Central memory CD8-positive, alpha-beta T cell (primary cell): ENCODE measurements around the gene SLC25A43.
"Not testable (repeated sequence)": the region's sequence is repeated elsewhere in the genome, so short reads cannot be mapped to it uniquely, and the experiment has no call there.

Source experiments
- ATAC-seq: fragments of 150-1000 bp; cut with Tn5 transposase; replicated peaks from 2 replicates; pipeline ENCODE4 v1.10.0; 2022; ENCODE audit warnings: mild to moderate bottlenecking, moderate FRiP score, moderate number of reproducible peaks; ENCODE audit not compliant: poor library complexity, severe bottlenecking; ENCODE audit errors: extremely low read depth
- DNase-seq, 2 donors: peaks; one replicate each; pipeline ENCODE4 v3.0.0; 2021; ENCODE audit warnings: low spot score in 2 of 2
- H3K27ac Mint-ChIP-seq: one replicate; pipeline ENCODE4 v1.8.0; 2022; ENCODE audit warnings: low read depth, mild to moderate bottlenecking, moderate library complexity, mixed read lengths
- H3K27me3 Mint-ChIP-seq: one replicate; pipeline ENCODE4 v1.8.0; 2022; ENCODE audit warnings: mixed read lengths
- H3K36me3 Mint-ChIP-seq: one replicate; pipeline ENCODE4 v1.8.0; 2022; ENCODE audit warnings: mild to moderate bottlenecking, moderate library complexity, mixed read lengths; ENCODE audit not compliant: insufficient read depth
- H3K4me1 Mint-ChIP-seq: one replicate; pipeline ENCODE4 v1.8.0; 2022; ENCODE audit warnings: mixed read lengths
- H3K4me3 Mint-ChIP-seq: one replicate; pipeline ENCODE4 v1.8.0; 2022; ENCODE audit warnings: mild to moderate bottlenecking, moderate library complexity, mixed read lengths
- H3K9me3 Mint-ChIP-seq: one replicate; pipeline ENCODE4 v1.8.0; 2022; ENCODE audit warnings: mixed read lengths

Gene SLC25A43

DNA sequence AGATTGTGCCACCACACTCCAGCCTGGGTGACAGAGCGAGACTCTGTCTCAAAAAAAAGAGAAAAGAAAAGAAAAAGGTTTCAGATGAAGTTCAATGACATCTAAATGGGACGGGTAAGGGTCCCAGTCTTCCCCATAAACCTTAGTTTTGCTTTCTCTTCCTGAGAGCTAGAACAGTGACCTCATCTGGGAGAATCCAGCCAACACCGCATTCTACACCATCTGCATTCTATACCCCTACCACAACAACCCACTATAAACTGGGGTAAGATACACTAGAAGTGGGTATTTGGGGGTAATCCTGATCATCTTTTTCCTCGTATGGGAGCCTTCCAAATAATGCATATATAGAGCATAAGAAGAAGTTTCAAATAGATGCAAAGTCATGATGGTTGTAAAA, 18.2 kb downstream of the SLC25A43 start:
- Mint-ChIP-seq H3K4me3 (no peak overlapping the region), H3K36me3 (peaks cover 5% of the 10 kb centered on the region), H3K27ac (no peak overlapping the region), H3K27me3 (no peaks in the 10 kb centered on the region), H3K4me1 (no peaks in the 10 kb centered on the region), H3K9me3 (no peaks in the 10 kb centered on the region)
- ATAC-seq, result no peak
- DNase-seq, result no peak

DNA sequence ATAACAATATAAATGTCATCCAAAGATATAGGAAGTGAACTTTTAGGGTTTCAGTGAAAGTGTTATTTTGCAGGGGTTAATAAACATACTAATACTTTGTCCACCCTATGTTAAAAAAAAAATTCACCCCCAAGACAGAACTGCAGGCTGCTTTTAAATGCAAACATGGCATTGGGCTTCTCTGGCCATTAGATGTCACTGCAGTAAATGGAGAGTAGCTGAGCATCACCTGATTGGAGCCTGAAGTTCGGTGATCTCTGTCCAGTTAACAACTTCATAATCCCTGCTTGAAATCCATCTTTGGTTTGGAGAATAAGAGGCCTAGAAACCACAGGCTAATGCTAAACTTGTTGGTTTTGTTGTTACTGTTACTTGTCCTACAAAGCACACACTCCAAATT, 18.7 kb downstream of the SLC25A43 start:
- DNase-seq (no peak), ATAC-seq (no peak)
- H3K4me1 Mint-ChIP-seq, result no peaks in the 10 kb centered on the region
- no peaks in the 10 kb centered on the region for H3K9me3 Mint-ChIP-seq
- H3K27me3 Mint-ChIP-seq, result no peaks in the 10 kb centered on the region
- peaks cover 5% of the 10 kb centered on the region for H3K36me3 Mint-ChIP-seq
- H3K27ac Mint-ChIP-seq, result no peak overlapping the region
- H3K4me3 Mint-ChIP-seq, result no peak overlapping the region

DNA sequence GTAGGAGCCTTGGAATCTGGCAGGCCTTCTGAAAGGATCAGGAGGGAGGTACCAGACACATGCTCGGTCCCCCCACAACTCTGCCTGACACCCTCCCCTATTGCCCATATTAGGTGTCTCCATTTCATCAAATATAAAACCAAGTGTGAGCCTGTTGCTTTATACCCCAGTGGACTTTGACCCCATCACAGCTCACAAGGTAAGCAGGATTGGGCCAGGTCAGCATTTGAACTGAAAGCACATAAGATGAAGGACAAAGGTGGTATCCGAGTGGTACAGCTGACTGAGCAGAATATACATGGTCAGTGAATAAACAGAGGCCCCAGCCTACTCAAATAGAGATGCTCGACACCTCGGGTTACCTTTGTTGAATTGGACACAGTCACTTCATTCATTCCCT, 20.0 kb downstream of the SLC25A43 start:
- H3K27ac Mint-ChIP-seq, result no peak overlapping the region
- no peak overlapping the region for H3K4me3 Mint-ChIP-seq
- no peaks in the 10 kb centered on the region for H3K4me1 Mint-ChIP-seq
- H3K9me3 Mint-ChIP-seq, result no peaks in the 10 kb centered on the region
- H3K36me3 Mint-ChIP-seq, result peaks cover 5% of the 10 kb centered on the region
- H3K27me3 Mint-ChIP-seq, result no peaks in the 10 kb centered on the region
- DNase-seq (no peak), ATAC-seq (no peak)

- no peaks in the 10 kb centered on the region for H3K4me1 Mint-ChIP-seq
- ATAC-seq, result no peak
- no peak for DNase-seq
- H3K27ac Mint-ChIP-seq, result no peak overlapping the region
- H3K4me3 Mint-ChIP-seq, result no peak overlapping the region
- no peaks in the 10 kb centered on the region for H3K9me3 Mint-ChIP-seq
- no peaks in the 10 kb centered on the region for H3K27me3 Mint-ChIP-seq
- peaks cover 3% of the 10 kb centered on the region for H3K36me3 Mint-ChIP-seq
These were observed 20.8 kb downstream of the SLC25A43 start for GRCh38 chrX:119419898-119420297.

GRCh38 chrX:119421016-119421705, 22.0 kb downstream of the SLC25A43 start:
- no peaks in the 10 kb centered on the region for H3K9me3 Mint-ChIP-seq
- ATAC-seq, result no peak
- no peaks in the 10 kb centered on the region for H3K4me1 Mint-ChIP-seq
- no peak overlapping the region for H3K4me3 Mint-ChIP-seq
- peaks cover 5% of the 10 kb centered on the region for H3K36me3 Mint-ChIP-seq
- no peak overlapping the region for H3K27ac Mint-ChIP-seq
- DNase-seq, result no peak
- H3K27me3 Mint-ChIP-seq, result no peaks in the 10 kb centered on the region

DNA sequence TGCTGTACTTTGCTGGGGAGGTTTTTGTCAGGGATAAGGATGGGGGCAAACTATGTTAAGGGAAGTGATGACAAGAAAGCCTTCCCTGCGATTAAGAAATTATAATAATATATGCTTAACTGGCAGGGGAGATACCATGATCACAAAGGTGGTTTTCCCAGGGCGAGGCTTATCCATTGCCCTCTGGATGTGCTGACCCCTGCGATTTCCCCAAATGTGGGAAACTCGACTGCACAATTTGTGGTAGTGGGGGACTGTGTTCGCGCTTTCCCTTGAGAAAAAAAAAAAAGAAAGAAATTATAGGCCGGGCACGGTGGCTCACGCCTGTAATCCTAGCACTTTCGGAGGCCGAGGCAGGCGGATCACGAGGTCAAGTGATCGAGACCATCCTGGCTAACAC, 24.5 kb downstream of the SLC25A43 start:
- H3K36me3 Mint-ChIP-seq, result peaks cover 8% of the 10 kb centered on the region
- no peaks in the 10 kb centered on the region for H3K27me3 Mint-ChIP-seq
- no peak for DNase-seq
- H3K27ac Mint-ChIP-seq, result no peak overlapping the region
- no peak for ATAC-seq
- no peak overlapping the region for H3K4me3 Mint-ChIP-seq
- H3K4me1 Mint-ChIP-seq, result peaks cover 5% of the 10 kb centered on the region
- H3K9me3 Mint-ChIP-seq, result no peaks in the 10 kb centered on the region

GRCh38 chrX:119424999-119425398, 25.9 kb downstream of the SLC25A43 start:
- no peak for ATAC-seq
- no peak overlapping the region for H3K27ac Mint-ChIP-seq
- peaks cover 9% of the 10 kb centered on the region for H3K36me3 Mint-ChIP-seq
- no peak for DNase-seq
- no peaks in the 10 kb centered on the region for H3K9me3 Mint-ChIP-seq
- H3K4me3 Mint-ChIP-seq, result no peak overlapping the region
- peaks cover 5% of the 10 kb centered on the region for H3K4me1 Mint-ChIP-seq
- H3K27me3 Mint-ChIP-seq, result no peaks in the 10 kb centered on the region

GRCh38 chrX:119427024-119427794, 28.1 kb downstream of the SLC25A43 start:
- no peak for DNase-seq
- H3K4me3 Mint-ChIP-seq, result no peak overlapping the region
- no peaks in the 10 kb centered on the region for H3K9me3 Mint-ChIP-seq
- H3K27ac Mint-ChIP-seq, result no peak overlapping the region
- H3K4me1 Mint-ChIP-seq, result peaks cover 5% of the 10 kb centered on the region
- H3K36me3 Mint-ChIP-seq, result peaks cover 9% of the 10 kb centered on the region
- H3K27me3 Mint-ChIP-seq, result no peaks in the 10 kb centered on the region
- peak; percentile 32 for ATAC-seq

GRCh38 chrX:119427795-119428185, 28.7 kb downstream of the SLC25A43 start:
- Mint-ChIP-seq H3K27ac (no peak overlapping the region), H3K27me3 (no peaks in the 10 kb centered on the region), H3K9me3 (no peaks in the 10 kb centered on the region), H3K36me3 (peaks cover 9% of the 10 kb centered on the region), H3K4me3 (no peak overlapping the region), H3K4me1 (peaks cover 5% of the 10 kb centered on the region)
- DNase-seq, result no peak
- ATAC-seq, result no peak

DNA sequence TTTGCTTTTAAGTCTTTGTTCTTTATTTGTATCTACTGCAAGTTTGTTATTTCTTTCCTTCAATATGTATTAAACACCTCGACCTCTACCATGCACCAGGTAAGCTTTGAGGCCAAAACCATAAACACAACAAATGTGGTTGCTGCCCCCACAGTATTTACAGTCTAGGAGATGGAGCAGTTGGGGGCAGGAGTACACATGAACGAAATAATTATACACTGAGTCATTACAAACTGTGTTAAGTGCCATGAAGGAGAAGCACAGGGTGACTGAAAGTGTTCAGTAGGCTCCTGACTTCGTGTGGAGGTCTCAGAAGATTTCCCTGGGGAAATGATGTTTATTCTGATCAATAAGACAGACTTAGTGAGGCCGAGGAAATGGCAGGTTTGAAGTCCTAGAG, 30.3 kb downstream of the SLC25A43 start:
- no peak overlapping the region for H3K27ac Mint-ChIP-seq
- H3K9me3 Mint-ChIP-seq, result no peaks in the 10 kb centered on the region
- DNase-seq, result no peak
- ATAC-seq, result no peak
- peaks cover 11% of the 10 kb centered on the region for H3K36me3 Mint-ChIP-seq
- H3K4me1 Mint-ChIP-seq, result peaks cover 5% of the 10 kb centered on the region
- H3K4me3 Mint-ChIP-seq, result no peak overlapping the region
- no peaks in the 10 kb centered on the region for H3K27me3 Mint-ChIP-seq

- not testable (repeated sequence) for ATAC-seq, H3K36me3 Mint-ChIP-seq, H3K4me1 Mint-ChIP-seq, H3K4me3 Mint-ChIP-seq, H3K27ac Mint-ChIP-seq, H3K27me3 Mint-ChIP-seq, DNase-seq, H3K9me3 Mint-ChIP-seq
These were observed 42.2 kb downstream of the SLC25A43 start for GRCh38 chrX:119441295-119441694.

DNA sequence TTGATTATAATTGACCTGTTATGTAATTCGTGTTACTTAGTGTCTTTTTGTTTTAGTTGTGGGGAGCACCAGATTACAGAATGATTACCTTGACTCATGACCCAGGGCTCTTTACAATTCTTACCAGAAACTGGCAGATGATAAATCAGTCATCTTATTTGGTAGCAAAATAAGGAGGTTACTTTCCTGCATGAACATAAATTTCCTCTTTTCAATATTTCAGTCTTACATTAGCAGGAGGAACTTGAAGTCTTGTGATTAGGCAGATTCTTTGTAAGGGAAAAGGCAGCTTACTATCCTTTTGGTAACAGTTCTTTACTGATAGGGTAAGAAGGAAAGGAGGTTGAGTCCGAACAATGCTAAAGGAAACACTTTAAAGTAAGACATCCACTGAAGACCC, 43.1 kb downstream of the SLC25A43 start:
- Mint-ChIP-seq H3K4me3 (no peak overlapping the region), H3K36me3 (no peaks in the 10 kb centered on the region), H3K4me1 (no peaks in the 10 kb centered on the region), H3K9me3 (no peaks in the 10 kb centered on the region), H3K27ac (no peak overlapping the region), H3K27me3 (no peaks in the 10 kb centered on the region)
- ATAC-seq (no peak), DNase-seq (no peak)

- no peaks in the 10 kb centered on the region for H3K27me3 Mint-ChIP-seq
- no peak overlapping the region for H3K4me3 Mint-ChIP-seq
- ATAC-seq, result no peak
These were observed 54.1 kb downstream of the SLC25A43 start for GRCh38 chrX:119453202-119453601.

More at GRCh38 chrX:119453202-119453601, 54.1 kb downstream of the SLC25A43 start:
- no peaks in the 10 kb centered on the region for H3K9me3 Mint-ChIP-seq
- H3K4me1 Mint-ChIP-seq, result no peaks in the 10 kb centered on the region
- no peak for DNase-seq
- H3K36me3 Mint-ChIP-seq, result peaks cover 7% of the 10 kb centered on the region
- no peak overlapping the region for H3K27ac Mint-ChIP-seq
